ENCODE data around the gene POLRMT.

Gene POLRMT

DNA sequence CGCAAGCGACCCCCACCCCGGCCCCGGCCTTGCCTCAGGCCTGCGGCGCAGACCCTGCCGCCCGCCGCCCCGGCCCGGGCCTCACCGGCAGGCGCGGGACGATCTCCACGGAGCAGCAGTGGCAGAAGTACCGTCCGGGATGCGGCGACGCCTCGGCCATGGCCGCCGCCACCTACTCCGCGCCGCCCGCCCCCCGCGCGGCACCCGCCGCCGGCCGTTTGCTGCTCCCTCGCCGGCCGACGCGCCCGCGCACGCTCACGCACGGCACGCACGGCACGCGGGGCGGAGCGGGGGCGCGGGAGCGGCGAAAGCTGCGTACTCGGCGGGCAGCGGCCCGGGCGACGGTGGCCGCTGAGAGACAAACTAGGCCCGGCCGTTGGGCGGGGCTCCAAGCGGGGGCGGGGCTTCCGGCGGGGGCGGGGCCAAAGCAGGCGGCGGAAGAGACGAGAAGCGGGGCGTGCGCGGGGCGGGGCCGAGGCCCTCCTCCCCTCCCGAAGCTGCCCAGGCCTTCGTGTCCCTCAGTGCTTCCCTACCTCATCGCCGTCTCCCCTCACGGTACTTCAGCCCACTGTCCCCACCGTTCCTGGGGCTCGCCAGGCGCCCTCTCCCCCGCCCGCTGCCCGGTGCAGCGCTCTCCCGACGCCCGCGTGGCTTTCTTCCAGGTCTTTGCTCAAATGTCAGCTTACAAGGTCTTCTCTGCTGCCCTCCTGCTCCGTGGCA lies 29.8 kb upstream of the POLRMT start, which contains the start of gene RNF126:
Gene RNF126 (minus strand): TSS at position 253 of the 720 bp plus-strand sequence. CDS start 93 bp downstream, at position 160.
- peak; percentile 97 for DNase-seq

DNA sequence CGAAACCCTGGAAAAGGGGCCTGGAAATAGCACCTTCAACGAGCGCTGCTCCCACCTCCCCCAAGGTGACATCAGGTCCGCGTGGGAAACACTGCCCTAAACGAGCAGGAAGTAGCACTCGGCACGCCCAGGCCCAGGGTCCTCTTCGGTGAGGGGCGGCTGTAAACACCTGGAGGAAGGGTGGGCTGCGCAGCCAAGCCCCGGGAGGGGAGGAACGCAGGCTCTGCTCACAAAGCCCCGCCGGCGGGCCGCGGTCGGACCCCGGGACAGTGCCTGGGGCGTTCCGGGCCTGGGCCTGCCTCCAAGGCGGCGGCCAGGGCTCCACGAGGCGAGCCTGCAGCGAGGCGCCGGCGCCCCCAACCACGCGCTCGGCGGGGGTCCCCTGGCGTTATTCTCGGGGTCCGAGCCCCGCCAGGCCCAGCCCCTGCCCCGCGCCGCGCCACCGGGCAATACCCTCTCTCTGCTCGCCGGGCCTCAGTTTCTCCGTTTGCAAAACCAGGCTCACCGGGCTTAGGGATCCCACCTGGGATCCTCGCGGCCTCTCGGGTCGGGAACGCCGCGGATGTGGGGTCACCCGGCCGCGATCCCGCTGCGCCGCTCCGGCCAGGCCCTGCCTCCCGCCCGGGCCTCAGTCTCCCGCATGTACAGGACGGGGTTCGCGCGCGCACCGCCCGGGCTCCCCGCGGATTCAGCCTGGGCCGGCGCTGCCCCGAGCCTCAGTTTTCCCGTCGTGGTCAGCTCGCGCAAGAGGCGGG lies 29.0 kb upstream of the POLRMT start:
- peak; percentile 84 for DNase-seq

DNA sequence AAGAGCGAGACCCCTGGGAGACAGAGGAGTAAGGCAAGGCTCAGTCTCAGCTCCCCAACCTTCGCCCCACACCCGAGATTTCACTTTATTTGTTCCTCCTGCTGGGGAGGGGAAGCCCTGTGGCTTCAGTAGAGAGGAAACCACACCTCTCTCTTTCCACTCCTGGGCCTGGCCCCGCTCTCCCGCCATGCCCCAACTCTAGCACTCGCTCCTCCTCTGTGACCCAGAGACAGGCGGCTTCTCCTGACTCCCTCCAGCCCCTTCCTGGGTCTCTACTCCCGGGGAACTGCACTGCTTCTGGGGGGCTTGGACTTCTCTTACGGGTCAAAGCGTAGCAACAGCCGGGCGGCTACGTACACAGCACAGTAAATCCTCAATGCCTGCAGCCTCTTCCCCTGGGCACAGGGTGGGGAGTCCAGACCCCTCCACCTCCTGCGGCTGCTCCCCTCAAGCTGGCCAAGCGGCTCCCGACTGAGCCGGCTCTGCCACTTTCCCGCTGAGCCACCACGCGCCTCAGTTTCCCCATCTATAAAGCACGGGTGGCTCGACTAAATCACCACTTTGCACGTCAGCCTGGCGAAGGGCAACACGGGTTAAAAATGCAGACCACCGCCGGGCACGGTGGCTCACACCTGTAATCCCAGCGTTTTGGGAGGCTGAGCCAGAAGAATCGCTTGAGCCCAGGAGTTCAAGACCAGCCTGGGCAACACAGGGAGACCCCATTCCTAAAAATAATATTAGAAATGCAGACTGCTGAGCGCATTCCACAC lies 28.3 kb upstream of the POLRMT start:
- DNase-seq = peak; percentile 76

DNA sequence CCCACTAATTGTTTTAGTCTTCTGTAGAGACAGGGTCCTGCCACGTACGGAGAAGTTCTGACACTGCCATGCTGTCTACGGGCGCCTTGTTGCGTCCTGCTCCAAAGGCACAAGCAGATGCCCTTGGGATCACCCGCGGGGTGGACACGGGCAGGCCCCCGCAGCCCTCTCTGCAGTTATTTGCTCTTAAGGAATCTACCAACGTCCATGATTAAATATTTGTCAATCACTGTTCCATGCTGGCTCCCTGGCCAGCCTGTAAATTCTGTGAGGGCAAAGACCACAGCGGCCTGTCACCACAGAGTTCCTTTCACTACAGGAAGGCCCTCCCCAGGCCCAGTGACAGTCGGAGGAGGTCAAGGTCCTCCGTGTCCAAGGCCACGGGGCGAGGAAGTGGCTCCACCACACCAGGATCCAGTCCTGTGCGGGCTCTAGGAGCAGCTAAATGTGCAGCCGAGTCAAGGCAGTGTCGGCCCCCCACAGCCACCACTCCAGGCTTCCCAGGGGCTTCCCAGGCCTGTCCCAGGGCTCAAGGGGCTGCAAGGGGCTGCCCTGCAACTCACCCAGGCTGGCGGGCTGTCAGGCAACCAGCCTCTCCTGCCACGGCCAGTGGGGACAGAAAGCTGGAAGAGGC lies 27.6 kb upstream of the POLRMT start:
- DNase-seq = no peak

DNA sequence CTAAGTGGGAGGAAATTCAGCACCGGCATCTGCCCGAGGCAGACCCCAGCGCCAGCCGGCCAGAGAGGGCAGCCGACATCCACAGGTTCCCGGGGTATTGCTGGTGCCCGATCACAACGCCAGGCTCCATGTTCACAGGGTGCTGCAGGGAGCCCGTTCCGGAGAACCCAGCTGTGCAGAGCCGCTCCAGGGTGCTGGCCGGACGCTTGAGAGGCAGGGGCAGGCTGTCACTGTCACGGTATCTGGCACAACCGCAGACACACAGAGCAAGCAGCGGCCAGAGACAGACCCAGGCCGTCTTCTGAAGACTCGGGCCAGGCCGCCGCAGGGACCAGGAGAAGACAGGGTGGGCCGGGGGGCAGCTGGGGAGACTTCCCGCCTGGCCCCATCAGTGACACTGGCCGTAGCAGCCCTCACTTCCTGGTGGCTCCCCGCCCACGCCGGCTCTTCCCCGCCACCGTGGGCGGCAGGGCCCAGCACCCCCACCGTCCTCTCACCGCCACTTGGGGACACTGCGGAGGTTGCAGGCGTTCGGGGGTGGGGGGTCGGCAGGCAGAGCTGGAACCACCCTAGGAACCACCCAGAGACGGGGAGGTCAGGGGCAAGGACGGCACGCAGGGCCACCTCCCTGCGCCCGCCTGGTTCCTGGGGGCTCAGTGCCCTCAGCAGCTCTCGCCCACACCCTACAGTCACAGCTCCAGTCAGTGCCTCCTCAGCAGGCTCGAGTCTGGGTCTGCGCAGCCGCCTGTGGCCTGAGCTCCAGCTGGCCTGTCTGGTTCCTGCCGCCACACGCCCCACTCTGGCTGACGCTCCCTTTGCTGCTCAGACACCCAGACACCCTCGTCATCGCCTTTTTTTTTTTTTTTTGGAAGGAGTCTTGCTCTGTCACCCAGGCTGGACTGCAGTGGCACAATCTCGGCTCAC lies 25.8 kb upstream of the POLRMT start:
- DNase-seq = no peak

DNA sequence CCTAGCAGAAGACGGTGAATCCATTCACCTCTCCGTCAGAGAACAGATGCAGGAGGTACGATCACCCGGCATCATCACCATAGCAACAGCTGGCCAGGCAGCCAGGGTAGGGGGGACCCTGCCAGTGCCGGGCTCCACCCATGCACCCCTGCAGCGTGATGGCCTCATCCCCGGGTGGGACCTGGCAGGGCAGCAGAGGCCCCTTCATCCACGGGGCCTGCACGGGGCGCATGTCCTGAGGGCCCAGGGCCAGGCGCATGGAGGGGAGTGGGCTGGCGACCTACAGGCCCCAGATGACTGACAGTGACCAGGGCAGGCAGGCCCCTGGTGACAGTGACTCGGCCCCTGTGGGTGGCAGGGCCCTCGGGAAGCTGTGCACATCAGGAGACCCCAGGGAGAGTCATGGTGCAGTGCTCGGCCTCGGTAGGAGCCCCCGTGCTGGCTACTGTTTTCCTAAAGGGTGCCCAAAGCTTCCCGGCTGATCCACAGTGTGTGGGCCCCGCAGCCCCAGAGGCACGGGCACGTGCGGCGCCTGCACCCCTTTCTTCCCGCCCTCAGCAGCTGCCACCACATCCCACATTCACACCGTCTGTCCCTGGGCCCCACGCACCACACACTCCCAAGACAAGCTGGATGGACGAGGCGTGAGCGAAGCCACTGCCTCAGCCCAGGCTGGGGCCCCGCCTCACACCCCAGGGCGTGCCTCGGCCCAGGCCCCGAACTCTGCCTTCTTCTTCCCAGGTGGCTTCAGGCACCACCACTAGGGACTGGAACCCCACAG lies 24.9 kb upstream of the POLRMT start:
- DNase-seq = no peak

DNA sequence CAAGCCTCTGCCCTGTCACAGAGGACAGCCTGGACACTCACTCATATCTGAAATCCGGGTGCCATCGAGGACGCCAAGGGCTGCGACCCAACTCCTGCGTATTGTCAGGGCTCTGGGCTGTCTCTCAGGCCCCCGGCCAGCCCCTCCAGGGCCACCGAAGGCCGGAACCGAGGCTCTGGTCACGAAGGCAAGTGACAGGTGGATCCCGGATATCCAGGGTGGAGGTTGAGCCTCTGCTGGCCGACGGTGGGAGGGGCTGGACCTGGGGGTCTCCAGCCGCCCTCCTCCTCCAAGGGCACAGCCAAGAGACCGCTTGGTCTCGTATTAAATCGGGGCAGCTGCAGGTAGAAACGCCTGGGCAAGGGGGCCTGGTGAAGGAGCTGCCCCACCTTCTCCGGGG lies 24.3 kb upstream of the POLRMT start:
- no peak for DNase-seq

DNA sequence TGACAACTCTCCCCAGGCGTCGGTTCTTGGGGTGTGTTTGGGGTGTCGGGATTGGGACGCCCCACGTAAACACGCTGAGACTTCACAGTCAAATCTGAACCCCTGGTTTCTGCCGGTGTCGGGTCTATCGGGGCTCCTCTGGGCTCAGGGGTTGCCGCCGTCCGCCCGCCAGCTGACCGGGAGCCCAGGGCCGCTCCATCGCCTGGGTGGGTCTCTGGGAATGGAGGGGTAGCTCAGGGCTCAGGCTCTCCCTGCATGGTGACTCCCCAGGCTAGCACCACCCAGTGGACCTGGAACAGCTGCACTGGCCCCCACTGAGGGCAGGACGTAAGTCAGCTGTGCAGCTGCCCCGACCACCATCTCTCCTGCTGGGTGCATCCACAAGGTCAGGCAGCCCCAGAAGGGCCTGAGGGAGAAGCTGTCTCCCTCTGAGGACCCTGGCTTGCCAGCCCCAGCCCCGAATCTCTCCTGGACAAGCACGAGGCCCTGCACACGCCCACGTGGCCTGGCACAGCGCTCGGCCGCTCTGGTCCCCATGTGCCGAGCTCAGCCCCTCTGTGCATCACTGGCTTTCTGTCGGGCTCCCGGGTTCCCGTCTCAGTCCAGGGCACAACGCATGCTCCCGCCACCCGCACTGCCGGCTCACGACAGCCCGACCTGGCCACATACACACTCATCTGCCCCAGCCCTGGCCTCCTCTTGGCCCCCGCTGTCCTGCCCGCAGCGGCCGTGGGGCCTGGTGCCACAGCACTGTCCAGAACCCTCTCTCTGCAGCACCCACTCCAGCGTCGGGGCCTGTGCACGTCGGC lies 23.6 kb upstream of the POLRMT start:
- DNase-seq = no peak

DNA sequence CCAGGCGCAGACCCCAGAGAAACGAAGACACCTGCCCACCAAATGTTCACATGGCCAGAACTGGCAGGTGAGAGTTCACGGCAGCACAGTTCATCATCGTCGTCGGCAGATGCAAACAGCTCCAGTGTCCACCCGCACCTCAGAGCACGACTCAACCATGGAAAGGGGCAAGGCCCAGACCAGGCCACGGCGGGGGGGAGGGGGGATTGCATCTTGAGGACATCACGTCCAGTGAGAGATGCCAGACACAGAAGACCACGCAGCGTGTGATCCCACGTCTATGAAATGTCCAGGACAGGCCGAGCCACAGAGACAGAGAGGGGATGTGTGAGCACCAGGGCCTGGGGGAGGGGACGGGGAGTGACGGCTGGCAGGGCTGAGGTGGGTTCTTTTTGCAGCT lies 22.4 kb upstream of the POLRMT start:
- no peak for DNase-seq

DNA sequence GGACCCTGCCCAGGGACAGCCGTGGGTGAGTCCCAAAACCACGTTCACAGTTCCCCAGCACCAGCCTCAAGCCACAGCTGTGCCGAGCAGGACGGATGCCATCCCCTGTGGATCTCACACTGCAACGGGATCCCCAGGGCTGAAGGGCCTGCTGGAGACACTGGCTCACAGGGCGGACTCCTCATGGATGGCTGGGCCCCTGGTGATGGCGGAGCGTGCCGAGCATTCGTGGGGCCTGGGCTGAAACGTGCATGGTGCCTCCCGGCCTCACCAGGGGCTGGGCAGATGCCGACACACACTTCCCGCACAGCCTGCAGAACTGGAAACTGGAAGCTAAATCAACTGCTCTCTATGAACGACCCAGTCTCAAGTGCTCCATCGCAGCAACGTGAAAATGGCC lies 20.1 kb upstream of the POLRMT start:
- no peak for DNase-seq

DNA sequence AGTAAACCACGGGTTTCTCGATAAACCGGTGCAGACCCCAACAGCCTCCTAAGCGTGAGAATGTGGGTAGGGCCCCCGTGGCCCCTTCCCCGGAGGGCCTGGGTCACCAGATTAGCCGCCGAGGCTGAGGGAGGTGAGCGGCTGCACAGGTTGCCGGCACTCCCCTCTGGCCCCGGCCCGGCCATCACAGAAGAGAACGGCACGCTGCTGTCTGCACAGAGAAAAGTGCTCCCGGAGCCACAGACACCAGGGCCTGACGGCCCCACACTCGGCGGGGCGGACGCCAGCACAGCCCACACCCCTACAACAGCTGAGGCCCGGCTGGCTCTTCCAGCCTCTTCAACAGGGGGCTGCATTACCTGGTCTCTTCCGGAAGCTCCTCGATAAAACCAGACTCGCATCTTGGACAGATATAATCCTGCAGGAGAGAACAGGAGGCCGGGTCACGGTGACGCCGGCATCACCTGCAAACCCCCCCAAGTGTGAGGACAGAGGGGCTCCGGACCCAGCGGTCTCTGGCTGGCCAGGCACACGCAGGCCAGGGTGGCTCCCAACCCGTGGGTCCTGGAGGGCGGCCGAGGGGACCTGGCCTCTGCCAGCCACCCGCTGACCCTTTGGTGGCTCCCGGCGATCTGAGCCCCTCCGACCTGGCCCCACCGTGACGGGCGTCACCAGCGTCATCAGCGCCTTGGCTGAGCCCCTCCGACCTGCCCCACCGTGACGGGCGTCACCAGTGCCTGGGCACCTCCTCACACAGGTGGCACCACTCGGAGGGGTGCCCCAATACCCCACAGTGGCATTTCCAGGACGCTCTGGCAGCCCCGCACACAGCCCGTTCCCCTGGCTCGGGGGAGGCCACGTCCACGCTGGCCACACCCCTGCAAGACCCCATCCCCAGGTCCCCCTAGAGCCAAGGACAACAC lies 19.4 kb upstream of the POLRMT start:
- DNase-seq = no peak

DNA sequence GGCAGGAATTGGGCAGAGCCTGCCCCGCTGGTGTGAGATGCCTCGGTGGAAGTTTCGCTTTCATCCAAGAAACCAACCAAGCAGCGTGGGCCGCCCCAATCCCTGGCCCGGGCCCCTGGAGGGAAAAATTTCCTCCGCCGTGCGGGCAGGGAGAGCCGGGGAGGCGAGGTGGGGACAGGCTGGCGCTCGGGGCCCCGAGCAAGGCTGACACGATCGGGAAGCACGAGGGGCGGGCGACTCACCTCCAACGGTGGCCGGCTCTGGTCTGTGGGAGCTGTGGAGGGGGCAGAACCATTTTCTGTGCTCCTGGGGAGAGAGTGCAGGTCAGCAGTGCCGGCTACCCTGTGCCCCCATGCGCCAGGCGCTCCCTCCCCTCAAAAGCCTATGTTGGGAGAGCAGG lies 18.7 kb upstream of the POLRMT start:
- no peak for DNase-seq

DNA sequence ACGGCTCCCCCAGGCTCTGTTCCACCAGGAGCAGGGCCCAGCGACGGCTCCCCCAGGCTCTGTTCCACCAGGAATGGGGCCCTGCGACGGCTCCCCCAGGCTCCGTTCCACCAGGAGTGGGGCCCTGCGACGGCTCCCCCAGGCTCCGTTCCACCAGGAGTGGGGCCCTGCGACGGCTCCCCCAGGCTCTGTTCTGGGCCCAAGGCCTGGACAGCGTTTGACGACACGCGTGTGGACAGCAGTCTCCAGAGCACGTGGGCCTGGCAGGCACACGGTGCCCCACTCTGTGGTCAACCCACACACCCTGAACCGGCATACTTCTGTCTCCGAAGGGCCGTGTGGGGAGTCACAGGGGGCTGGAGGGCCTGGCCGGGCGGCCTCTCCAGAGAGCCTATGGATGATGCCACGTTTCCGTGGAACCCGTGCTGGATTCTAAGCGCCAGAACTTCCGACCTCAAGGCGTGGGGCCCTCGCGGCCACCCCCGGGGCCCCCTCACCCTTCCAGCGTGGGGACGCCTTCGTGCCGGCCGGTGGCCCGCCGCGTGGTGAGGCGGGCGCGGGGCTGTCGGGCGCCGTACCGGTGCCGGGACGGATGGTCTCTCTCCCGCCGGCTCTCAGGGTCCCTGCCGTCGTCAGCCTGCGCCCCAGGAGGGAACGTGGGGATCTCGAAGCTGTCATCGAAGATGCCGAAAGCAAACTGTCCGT lies 17.9 kb upstream of the POLRMT start:
- no peak for DNase-seq

DNA sequence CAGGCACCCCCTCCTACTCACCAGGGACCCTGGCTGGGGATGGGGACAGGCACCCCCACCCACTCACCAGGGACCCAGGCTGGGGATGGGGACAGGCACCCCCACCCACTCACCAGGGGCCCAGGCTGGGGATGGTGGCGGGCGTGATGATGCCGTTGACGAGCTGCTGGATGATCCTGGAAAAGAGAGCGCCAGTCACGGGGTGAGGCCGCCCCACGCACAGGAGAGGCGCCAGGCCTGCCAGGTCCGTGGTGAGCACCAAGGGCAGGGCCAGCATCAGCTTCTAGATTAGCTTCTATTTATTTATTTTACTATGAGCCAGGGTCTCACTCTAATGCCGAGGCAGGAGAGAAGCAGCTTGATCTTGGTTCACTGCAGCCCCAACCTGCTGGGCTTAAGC lies 16.8 kb upstream of the POLRMT start:
- no peak for DNase-seq

DNA sequence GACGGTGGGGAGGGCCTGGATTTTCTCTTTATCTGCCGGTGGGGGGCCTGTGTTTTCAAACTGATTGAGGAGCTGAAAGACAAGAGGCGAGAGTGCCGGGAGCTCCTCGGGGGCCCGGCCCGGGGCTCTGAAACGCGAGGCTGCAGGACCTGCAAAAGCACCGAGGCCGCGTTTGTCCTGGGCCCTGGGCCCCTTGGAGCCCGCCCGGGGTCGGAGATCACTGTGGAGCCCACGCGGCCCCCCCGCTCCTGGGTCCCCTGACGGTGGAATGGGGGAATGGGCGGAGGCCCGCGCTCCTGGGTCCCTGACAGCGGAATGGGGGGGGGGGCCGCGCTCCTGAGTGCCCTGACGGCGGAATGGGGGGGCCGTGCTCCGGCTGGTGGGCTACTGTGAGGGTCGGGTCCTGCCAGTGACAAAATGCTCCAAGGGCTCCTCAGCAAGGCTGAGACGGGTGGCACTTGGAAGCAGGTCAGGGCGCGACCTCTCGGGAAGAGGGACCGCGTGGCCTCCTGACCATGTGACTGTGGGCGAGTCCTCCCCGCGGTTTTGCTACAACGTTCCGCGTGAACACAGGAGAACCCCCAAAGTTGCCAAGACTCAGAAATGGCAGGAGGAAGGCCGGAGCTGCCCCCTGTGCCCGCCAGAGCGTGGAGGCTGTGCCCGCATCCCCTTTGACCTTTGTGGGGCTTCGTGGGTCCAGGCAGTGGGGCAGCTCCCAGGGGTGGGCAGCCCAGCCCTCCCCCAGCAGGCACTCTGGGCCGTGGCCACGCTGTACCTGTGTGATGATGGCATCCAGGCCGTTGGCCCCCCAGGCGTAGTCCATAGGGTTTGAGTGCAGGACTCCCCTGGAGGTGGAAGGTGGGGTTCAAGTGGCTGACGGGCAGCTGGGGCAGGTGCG lies 15.8 kb upstream of the POLRMT start:
- DNase-seq = no peak

DNA sequence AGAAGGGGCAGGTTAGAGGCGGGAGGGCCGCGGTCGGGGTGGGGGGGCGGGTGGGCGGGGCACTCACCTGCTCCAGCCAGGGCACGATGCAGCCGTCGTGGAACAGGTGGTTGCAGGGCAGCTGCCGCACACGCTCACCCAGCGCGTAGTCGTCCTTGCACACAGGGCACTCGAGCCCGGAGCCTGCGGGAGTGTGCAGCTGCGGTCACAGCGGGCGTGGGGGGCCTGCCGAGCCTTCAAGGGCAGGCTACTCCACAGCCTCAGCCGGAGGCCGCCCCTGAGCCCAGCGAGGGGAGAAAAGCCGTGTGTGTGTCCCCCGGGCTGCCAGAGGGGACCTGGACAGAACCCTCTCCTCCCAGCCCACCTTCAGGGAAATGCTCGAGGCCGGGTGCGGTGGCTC lies 15.0 kb upstream of the POLRMT start:
- DNase-seq = no peak

DNA sequence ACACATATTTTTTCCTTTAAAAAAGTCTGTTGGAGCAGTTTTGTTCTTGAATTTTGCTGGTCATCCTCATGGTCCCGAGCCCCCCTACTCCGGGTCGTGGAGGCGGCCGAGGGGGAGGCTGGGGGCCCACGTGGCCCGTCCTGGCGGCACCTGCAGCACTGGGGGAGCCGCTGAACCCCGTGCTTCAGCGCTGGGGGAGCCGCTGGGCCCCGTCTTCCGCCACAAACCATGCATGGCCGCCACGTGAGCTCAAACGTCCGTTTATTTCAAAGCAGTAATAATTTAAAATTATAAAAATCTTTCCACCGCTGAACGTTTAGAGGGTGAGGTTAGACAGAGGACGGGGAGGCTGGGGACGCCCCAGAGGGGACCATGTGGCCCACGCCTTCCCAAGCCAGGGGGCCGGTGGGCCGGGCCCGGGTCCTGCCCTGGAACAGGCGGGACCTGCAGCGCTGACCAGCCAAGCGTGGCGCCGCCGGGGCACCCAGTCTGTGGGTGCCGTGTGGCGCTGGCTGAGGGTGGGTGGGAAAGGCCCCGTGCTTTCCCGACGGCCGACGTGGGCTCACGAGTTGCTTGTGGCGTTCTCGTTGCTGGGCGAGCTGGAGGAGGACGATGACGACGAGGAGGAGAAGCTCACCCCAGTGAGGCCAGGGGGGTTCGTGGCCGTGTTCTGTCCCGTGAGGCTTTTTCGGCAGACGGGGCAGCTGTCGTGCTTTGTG lies 14.4 kb upstream of the POLRMT start:
- no peak for DNase-seq

Data from activated CD8-positive, alpha-beta memory T cell treated with anti-CD3 and anti-CD28 coated beads, Interleukin-2, amount 50 U/mL, for 48 hours (primary cell).